Central memory CD4-positive, alpha-beta T cell (primary cell): ENCODE results near the gene DAPK3.
"Not testable (repeated sequence)": the region's sequence is repeated elsewhere in the genome, so short reads cannot be mapped to it uniquely, and the experiment has no call there.

Experiments
- DNase-seq: peaks from one replicate; pipeline ENCODE4 v3.0.0; 2022

Gene DAPK3

DNA sequence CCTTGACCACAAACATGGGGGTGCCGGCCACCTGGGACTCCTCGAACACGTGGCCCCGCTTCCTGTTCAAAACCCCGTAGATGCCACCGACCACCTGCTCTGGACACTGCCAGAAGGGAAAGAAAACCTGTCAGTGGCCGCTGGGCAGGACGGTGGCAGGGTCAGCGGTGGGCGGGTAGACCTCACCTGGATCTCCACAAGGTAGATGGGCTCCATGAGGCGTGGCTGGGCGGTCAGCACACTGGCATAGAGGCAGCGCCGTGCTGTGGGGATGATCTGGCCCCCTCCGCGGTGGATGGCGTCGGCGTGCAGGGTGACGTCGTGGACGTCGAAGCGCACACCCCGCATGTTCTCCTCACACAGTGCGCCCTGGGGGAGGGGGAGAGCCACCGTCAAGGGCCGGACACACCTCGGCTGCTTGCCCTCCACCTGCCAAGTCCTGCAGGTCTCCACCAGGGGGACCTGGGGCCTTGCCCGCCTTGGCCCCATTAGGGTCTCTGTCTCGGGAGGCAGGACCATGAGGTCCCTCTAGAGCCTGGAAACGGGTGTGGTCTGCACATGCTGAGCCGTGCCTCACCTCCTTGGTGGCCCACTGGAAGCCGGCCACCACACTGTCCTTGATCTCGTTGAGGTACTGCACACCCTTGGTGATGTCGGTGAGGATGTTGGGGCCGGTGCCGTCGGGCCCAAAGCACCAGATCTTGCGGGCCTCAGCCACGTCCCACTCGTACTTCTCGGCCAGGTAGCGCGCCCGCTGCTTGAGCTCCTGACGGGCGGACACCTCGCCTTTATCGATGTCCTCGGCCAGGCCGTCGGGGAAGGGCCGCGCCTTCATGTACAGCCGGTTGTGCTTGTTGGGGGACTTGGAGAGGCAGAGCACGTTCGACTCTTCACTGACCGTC is 6.6 kb upstream of the DAPK3 start:
- no peak for DNase-seq

DNA sequence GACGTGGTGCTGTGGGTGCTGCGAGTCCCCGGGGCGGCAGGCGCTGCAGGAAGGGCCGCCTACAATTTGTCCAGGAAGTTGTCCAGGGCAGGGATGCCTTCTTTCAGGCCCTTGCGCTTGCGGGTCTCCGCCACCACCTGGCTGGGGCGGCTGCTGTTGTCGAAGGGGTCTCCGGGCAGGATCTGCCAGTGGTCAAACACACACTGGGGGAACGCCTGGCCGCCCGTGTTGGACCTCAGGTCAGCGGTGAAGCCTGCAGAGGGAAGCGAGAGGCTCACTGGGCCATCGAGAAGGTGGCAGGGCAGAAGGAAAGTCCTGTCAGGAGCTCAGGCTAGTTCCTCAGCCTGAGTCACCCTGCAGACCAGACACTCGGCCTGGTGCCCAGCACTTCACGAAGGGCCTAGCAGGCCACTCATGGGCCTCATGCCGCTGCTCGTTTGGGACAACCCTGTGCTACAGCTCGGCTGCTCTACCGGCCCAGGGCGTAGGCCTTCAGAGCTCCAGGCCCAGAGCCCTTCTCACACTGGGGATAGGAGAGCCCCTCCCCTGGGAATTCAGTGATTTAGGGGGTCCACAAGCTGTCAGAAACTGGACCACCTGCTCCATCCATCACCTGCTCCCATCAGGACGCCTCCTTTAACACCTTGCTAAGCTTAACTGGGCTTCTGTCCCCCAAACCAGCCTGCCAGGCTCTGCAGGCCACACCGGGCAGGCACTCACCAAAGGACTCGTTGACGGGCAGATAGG is 5.8 kb upstream of the DAPK3 start:
- DNase-seq = no peak

DNA sequence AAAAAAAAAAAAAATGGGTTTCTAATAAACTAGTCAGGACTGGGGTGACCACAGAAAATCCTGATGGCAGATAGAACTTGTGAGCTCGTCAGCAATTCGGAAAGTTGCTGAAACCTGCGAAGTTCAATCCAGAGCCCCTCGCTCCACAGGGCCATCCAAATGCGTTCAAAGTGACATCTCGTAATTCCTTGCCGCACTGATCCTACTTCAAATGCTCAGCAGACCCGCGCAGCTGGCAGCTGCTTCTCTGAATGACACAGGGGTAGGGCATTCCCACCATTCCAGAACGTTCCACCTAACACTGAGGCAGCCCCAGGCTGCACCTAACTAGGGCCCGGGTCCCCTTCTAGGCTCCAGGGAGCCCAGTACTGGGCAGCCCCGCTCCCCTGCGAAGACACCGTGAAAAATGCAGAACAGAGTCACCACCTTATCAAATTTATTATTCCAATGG is 4.8 kb upstream of the DAPK3 start:
- no peak for DNase-seq

DNA sequence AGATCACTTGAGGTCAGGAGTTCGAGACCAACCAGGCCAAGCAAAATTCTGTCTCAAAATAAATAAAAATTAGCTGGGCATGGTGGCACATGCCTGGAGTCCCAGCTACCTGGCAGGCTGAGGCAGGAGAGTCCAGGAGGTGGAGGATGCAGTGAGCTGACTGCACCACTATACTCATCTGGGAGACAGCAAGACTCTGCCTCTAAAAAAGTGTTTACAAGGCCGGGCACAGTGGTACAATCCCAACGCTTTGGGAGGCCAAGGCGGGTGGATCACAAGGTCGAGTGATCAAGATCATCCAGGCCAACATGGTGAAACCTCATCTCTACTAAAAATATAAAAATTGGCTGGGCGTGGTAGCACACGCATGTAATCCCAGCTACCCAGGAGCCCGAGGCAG is 4.2 kb upstream of the DAPK3 start:
- no peak for DNase-seq

DNA sequence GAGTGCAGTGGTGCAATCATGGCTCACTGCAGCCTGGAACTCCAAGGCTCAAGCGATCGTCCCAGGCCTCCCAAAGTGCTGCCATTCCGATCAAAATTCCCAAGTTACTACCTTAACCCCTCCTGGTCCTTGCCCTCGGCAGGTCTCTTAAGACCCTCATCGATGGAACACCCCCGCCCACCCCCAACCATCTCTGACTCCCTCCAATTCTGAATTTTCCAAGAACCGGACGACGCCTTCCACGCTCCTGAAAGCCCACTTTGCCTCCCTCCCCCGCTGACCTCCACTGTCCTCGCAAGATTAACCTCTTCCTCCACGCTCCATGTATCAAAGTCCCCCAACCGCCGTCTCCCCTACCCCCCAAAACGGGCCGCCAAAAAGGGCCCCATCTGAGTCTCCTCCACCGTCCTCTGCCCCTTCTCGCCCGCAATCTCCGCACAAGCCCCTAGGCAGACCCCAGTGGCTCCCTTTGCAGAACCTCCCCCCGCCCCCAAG is 539 bp downstream of the DAPK3 start:
- no peak for DNase-seq

DNA sequence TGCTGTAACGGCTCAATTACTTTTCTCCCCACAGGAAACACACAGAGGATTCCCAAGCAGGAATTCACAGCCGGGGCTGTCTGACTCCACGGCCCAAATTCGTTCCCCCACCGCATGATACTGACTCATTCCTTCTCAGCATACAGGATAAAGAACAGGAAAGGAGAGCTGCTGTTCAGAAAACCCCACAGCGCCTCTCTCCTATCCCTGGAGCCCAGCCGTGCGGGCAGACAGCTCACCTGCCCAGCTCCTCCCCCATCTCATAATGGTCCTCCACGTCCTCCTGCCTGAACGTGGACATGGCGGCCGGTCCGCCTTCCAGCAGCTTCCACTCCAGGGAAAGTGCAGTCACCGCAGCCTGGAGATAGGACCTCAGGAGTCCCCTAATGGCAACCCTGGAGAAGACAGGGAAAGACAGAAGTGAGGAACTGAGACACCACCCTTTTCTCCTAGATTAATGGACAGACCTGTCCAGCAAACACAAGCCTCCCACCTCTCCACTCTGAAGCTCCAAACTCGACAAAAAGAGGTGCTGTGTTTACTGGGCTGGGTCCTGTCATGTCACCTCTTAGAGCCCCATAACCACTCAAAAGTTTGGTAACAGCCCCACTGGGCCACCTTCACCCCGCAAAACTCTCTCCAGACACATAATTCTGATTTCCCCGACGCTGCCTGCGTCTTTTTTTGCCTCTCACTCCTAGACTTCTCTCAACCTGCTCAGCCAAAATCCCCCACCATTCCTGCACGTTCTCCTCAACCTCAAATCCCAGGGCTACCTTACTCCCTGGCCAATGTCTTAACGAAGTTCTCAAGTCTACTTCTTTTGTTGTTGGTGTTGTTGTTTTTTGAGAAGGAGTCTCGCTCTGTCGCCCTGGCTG is 1.2 kb downstream of the DAPK3 start:
- DNase-seq = no peak

DNA sequence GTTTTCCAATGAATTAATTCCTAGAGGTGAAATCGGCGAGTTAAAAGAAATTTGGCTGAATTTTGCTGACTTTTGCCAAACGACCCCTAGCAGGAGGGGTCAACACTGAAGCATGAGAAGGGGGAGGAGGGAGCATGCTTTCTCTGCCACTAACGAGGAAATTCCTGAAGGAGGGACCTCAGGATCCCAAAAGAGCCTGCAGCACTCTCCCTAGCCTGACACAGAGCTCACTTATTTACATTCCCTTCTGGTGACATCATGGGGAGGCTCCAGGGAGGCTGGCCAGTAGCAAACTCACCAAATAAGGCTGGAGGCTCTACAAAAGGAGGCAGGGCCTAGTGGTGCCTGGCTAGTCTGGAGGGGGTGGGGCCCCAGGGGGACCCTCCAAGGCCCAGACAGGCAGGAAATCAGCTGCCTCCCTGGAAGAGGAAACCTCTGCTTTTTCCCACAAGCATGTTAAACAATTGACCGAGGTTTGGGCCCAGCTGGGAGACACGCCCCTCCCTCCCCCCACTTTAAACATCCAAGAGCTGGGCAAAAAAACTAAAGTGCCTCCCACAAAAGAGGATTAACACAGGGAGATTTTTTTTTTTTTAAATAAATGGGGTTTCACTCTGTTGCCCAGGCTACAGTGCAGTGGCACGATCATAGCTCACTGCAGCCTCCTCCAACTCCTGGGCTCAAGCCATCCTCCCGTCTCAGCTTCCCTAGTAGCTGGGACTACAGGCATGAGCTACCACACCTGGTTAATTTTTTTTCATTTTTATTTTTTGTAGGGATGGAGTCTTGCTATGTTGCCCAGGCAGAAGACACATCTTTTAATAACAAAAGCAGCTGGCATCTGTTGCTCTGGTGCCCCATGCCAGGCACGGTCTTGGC is 2.1 kb downstream of the DAPK3 start:
- DNase-seq = no peak

DNA sequence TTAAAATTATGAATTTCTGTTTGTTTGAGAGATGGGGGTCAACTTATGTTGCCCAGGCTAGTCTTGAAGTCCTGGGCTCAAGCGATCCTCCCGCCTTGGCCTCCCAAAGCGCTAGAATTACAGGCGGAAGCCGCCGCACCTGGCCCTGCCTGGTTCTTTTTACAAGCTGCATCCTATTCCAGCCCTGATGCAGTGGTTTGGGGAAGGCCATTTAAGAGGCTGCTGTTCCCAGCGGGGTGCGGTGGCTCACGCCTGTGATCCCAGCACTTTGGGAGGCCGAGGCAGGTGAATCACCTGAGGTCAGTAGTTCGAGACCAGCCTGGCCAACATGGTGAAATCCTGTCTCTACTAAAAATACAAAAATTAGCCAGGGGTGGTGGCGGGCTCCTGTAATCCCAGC is 2.9 kb downstream of the DAPK3 start:
- DNase-seq = not testable (repeated sequence)

DNA sequence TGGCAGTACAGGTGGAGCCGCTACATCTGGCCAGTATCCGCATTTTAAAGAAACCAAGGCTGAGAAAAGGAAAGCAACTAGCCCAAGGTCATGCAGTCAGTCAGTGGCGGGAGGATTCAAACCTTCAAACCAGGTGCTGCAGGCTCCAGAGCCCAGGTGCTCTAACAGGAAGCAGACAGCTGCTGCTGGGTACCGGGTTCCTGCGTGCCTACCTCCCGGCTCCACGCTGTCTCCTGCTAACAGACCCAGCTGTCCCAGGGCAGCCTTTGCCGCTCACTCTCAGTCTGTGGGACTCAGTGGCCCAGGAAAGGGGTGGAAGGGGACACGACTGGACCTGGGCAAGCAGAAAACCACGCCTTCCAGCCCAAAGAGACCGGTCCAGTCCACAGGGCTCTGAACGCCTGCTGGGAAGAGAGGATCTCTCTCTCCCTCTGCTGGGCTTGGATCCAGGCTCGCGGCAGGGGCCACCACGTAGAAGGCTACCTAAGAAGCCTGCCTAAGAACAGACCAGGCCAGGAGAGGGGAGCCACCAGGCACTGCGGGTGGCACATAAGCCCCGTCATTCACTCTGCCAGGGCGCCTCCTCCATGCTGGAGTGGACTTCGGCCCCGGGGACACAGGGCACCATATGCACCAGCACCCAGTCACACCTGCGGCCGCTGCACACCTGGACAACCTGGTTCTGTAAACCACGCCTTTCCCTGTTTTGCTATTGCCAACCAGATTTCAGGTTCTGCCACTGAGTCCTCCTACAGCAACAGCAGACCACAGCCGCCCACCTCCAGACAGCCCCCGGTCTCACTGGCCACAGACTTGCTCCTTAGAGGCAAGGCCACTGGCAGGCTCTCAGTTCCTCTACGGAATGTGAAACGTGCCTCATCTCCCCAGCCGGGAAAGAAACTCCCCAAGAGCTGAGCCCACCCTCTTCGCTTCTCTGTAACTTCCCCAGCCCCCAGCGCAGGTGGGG is 4.6 kb downstream of the DAPK3 start:
- DNase-seq = no peak

DNA sequence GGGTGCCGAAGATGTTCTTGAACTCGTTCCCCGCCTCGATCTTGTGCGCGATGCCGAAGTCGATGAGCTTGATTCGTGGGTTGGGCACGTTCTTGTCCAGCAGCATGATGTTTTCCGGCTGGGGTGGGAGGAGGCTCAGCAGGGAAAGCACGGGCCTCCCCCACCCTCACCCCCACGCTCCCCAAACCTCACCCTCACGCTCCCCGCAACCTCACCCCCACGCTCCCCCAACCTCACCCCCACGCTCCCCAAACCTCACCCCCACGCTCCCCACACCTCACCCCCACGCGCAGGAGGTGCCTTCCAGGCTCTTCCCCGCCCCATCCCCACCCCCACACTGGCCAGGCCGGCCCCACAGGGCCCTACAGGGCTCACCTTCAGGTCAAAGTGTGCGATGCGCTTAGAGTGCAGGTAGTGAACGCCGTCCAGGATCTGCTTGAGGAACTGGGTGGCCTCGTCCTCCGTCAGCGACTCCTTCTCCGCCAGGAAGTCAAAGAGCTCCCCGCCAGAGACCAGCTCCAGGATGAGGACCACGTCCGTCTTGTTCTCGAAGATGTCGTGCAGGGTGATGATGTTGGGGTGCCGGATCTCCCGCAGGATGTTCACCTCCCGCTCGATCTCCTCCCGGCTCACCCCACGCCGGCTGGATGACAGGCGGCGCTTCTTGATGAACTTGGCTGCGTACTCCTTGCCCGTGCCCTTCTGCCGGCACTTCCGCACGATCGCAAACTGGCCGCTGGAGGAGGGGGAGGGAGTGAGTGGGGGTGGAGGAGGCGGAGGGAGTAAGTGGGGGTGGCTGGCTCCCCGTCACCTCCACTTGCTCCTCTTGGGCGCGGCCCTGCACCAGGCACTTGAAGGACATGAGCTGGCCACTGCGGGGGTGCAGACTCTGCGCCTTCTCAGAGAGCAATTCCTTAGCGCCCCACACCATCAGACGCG is 6.4 kb downstream of the DAPK3 start:
- no peak for DNase-seq

DNA sequence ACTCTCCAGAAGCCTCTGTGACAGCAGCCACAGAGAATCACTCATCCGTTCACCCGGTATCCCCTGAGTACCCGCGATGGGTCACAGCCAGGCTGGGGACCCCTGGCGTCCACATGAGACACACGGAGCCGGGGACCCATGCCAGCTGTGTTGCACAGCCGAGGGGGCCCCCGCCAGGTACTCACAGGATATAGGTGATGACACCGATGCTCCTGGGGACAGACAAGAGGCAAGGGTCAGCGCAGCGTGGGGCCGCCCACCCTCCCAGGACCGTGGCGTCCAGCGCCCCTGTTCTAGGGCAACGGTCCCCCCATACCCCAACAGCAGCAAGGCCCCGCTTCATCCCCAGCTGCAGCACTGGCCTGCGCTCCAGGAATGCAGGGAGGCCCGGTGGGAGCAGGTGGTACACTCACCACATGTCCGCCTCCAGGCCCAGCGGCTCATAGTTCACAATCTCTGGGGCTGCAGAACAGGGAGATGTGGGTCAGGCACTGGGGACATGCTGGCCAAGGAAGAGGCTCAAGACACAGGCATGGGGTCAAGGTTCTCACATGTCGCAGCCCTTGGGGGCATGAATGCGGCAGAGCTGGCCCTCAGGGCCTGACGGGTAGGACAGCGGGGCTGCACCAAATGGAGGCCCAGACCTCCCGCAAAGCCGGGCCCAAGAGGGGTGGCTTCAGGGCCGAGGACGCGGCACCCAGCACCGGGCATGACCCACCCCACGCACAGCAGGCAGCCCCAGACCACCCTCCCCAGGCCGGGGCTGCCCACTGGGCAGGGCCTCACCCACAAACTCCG is 7.2 kb downstream of the DAPK3 start:
- no peak for DNase-seq

DNA sequence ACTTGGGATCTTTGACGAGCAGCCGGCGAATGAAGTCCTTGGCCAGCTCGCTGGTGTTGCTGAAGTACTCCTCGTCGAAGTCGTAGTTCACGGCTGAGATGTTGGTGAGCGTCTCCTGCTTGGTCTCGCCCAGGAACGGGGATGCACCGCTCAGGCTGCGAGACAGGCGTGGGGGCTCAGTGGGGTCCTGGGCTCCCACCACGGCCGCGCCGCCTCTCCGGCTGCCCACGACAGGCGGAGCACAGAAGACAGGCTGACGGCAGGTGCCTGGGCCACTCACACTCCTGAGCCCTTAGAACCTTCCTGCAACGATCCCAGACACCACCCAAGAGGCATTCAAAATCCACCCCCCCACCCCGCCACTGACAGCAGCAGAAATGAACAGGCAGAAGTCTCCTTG is 9.9 kb downstream of the DAPK3 start:
- no peak for DNase-seq

DNA sequence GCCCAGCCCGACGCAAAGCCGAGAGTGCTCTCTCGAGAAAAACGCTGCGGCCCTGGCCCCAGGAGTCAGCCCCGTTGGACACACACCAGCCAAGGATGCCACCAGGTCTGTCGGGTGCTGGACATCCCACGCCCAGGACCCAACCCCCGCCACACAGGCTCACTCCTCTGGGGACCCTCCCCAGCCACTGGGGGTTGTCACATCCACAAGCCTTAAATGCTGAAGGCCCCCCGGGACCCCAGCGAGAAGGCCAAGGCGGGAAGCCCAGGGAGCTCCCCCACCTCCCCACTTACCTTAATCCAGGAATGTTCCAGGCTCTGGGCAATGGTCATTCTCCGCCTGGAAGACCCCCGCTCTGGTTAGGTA is 11.2 kb downstream of the DAPK3 start:
- DNase-seq = no peak

DNA sequence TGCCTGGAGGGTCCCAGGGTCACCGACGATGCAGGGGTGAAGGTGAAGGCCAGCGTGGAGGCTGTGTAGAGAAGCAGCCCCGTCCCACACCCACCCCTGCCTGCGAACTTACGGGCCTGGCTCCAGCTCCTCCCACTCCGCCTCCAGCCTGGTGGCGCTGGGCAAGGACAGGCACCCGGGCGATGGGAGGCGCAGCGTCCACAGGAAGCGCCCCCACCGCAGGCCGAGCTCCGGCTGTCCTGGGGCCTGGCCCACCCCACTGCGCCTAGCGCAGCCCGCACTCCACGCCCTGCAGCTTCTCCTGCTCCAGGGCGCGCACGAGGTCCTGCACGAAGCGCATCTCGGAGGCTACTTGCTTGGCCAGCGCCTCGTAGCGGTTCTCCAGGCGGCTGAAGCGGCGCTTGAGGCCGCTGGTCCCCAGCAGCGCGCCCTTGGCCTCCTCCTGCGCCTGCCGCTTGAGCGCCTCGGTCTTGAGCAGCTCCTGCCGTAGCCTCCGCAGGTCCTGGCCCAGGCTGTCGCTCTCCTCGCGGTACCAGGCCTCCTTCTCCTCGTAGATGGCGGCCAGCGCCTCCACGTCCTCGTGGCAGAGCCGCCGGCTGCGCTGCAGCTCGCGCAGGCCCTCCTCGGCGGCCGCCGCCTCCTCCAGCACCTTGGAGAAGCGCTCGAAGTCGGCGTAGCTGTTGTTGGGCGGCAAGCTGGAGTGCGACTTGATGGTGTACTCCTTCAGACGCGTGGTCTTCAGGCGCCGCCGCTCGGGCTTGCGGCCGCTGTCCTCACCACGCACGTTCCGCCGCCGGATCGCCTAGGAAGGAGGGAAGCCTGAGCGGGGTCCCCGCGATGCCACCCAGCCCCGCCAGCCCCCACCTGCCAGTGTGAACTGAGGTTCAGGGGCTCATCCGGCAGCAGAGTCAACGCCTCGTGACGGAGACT is 11.8 kb downstream of the DAPK3 start:
- no peak for DNase-seq

DNA sequence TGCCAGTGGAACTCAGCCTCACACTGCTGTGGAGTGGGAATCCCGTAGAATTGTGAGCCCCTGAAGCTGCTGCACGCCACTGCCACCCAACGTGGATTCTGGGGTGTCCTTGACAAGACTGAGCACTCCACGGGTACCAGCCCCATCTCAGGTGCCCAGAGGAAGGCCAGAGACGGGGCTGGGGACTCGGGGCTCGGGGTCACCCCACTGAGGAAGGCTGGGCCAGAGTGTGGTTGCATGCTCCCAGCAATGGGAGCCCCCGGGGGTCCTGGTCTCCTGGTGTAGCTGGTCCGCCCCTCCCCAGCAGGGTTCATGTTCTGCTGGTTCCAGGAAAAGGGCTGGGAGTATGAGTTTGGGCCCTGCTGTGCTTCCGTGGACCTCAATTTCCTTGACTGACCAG is 15.2 kb downstream of the DAPK3 start:
- DNase-seq = no peak

DNA sequence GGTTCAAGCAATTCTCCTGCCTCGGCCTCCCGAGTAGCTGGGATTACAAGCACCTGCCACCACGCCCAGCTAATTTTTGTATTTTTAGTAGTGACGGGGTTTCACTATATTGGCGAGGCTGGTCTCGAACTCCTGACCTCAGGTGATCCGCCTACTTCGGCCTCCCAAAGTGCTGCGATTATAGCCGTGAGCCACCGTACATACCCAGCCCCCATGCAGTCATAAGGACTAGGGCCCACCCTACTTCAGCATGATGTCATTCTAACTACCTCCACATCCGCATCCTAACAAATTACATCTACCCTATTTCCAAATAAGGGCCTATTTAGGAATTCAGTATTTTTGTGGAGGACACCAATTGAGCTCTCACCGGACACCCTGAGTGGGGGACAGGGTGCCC is 15.6 kb downstream of the DAPK3 start:
- not testable (repeated sequence) for DNase-seq

DNA sequence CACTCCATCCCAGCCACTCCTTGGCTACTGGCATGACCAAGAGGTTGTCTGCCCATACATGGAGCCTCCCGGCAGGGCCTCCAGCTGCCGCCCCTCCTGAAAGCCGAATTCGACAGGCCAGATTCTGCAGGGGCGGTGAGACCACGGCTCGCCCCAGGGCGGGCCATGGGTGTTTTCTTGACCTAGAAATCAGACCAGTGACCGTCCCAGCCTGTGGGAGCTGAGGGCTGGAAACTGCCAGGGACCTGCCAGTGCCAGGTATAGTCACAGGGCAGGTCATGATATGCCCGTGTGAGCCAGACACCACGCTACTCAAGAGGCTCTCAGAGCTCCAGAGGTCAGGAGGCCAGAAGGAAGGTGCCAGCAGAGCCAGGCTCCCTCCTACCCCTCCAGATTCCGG is 16.8 kb downstream of the DAPK3 start:
- no peak for DNase-seq
